ENCODE results near the gene SYNM. TPM values are rescaled to one million over a fixed set of nuclear protein-coding genes. Genes with fewer than 3 reads are reported as not detected.

The SYNM gene
- polyA plus RNA-seq, 2 donors, result 20.3 to 40.8 TPM

DNA sequence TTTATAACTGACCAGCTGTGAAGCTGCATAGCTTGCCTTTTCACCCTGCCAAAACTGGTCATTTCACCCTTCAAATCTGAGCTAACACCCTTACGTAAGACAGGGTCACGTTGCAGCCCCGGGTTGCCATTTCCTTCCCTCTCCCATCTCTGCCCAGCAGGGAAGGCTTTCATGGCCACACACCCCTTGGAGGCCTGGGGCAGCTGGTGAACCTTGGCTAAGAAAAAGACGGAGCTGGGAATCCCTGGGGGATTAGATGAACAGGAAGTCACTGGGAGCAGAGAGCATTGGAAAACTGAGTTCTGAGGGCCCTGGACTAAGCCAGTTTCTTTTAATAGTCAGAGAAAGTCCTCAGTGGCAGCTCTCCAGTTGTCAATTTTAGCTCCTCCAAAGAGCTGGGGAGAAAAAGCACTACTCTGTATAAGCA, 76.7 kb downstream of the SYNM start:
- WGBS, 2 donors, result 38 to 48% methylated on average over 4 of the region's 4 CpGs
- Histone ChIP-seq H3K27ac (ENCODE audit: low read depth in 2 of 2, low read length in 1 of 2) (peak overlapping the region; percentile 0 to 61), H3K27me3 (ENCODE audit: control insufficient read depth in 1 of 2, insufficient read depth in 2 of 2, low read length in 2 of 2) (no peaks in the 10 kb centered on the region)

DNA sequence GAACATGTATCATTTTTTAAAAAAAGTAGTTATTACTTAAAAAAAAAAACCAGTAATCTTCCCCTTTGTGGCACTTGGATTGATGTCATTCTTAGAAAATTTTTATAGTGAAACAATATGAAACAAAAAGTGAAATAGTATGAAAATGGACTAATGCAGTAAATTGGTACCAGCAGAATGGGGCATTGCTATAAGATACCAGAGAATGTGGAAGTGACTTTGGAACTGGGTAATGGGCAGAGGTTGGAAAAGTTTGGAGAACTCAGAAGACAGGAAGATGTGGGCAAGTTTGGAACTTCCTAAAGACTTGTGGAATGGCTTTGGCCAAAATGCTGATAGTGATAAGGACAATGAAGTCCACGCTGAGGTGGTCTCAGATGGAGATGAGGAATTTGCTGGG, 77.9 kb downstream of the SYNM start:
- peaks cover 0 to 2% of the 10 kb centered on the region in 2 donors for H3K36me3 ChIP-seq (ENCODE audit: control insufficient read depth in 2 of 2, insufficient read depth in 2 of 2, low read length in 1 of 2)
- WGBS, 2 donors, result 84 to 93% methylated on average over 1 of the region's 1 CpG
- H3K27ac ChIP-seq (ENCODE audit: low read depth in 2 of 2, low read length in 1 of 2), result no peak overlapping the region
- H3K27me3 ChIP-seq (ENCODE audit: control insufficient read depth in 1 of 2, insufficient read depth in 2 of 2, low read length in 2 of 2), result no peaks in the 10 kb centered on the region
- no peaks in the 10 kb centered on the region for H3K9me3 ChIP-seq (ENCODE audit: control insufficient read depth in 2 of 2, insufficient read depth in 1 of 2, low read depth in 1 of 2, low read length in 1 of 2)
- H3K4me1 ChIP-seq (ENCODE audit: control insufficient read depth in 2 of 2, insufficient read depth in 2 of 2, low read length in 1 of 2), result peaks cover 0 to 2% of the 10 kb centered on the region in 2 donors
- H3K4me3 ChIP-seq (ENCODE audit: low read depth in 1 of 2, low read length in 2 of 2), result no peak overlapping the region

More for the DNA sequence above, 76.7 kb downstream of the SYNM start:
- Histone ChIP-seq H3K9me3 (ENCODE audit: control insufficient read depth in 2 of 2, insufficient read depth in 1 of 2, low read depth in 1 of 2, low read length in 1 of 2) (no peaks in the 10 kb centered on the region), H3K36me3 (ENCODE audit: control insufficient read depth in 2 of 2, insufficient read depth in 2 of 2, low read length in 1 of 2) (peaks cover 0 to 2% of the 10 kb centered on the region in 2 donors), H3K4me1 (ENCODE audit: control insufficient read depth in 2 of 2, insufficient read depth in 2 of 2, low read length in 1 of 2) (peaks cover 0 to 2% of the 10 kb centered on the region in 2 donors), H3K4me3 (ENCODE audit: low read depth in 1 of 2, low read length in 2 of 2) (no peak overlapping the region)

Other genes with a start within 250 kb of the SYNM start
- gene PGPEP1L, start 97.3 kb upstream of the SYNM start, polyA plus RNA-seq, result under 1 TPM; 0.31 to 0.45 TPM
- 1 to 10 TPM; 7.2 to 8.4 TPM for gene TTC23, start 144.5 kb downstream of the SYNM start, polyA plus RNA-seq
- 10 to 100 TPM in 1 of 2 donors, 1 to 10 TPM in 1; 4.1 to 13.7 TPM for gene LRRC28, start 146.4 kb downstream of the SYNM start, polyA plus RNA-seq

Measured in esophagus (tissue), 2 donors.